ENCODE measurements around the gene SLC27A1. TPM values are rescaled to one million over a fixed set of nuclear protein-coding genes. Genes with fewer than 3 reads are reported as not detected.
"Not testable (repeated sequence)": the region's sequence is repeated elsewhere in the genome, so short reads cannot be mapped to it uniquely, and the experiment has no call there.

The SLC27A1 gene
- total RNA-seq, 1 experiment from 2014 or later, result 9.1 TPM

DNA sequence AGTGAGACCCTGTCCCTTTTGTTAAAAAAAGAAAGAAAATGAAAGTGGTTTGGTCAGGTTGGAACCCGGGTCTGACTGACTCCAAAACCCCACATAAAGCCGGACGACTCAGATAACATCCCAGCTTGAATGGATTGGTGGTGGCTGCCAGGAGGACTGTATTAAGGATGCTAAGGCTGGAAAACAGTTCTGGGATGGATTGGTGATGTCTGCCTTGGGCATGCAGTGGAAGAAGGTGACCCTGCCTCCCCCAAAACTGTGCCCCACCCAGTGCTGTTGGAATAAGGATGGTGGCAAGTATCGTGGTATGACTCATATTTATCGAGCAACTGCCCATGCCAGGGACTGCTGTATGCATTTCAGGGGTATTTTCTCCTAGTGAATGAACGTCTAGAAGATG lies 66.6 kb downstream of the SLC27A1 start:
- DNase-seq (ENCODE audit: low read depth), result no peak

DNA sequence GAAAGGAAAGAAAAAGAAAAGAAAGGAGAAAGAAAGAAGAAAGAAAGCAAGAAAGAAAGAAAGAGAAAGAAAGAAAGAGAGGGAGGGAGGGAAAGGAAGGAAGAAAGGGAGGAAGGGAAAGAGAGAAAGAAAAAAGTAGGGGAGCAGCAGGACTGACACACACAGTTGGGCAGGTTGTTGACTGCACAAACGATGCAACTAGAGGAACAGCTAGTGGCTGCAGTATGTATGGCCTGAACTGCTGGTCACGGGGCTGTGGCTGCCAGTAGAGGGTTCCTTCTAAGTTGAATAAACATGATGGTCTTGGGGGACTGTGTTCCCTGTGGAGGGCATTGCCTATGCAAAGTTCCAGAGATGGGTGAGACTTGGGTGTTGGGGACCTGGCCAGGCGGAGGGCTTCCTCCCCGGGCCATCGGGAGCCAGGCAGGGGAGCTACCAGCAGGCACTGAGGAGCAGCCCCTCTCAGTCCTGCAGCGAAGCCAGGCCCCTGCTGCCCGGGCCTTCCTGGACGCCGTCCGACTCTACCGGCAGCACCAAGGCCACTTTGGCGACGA lies 68.4 kb downstream of the SLC27A1 start:
- no peak for DNase-seq (ENCODE audit: low read depth)

DNA sequence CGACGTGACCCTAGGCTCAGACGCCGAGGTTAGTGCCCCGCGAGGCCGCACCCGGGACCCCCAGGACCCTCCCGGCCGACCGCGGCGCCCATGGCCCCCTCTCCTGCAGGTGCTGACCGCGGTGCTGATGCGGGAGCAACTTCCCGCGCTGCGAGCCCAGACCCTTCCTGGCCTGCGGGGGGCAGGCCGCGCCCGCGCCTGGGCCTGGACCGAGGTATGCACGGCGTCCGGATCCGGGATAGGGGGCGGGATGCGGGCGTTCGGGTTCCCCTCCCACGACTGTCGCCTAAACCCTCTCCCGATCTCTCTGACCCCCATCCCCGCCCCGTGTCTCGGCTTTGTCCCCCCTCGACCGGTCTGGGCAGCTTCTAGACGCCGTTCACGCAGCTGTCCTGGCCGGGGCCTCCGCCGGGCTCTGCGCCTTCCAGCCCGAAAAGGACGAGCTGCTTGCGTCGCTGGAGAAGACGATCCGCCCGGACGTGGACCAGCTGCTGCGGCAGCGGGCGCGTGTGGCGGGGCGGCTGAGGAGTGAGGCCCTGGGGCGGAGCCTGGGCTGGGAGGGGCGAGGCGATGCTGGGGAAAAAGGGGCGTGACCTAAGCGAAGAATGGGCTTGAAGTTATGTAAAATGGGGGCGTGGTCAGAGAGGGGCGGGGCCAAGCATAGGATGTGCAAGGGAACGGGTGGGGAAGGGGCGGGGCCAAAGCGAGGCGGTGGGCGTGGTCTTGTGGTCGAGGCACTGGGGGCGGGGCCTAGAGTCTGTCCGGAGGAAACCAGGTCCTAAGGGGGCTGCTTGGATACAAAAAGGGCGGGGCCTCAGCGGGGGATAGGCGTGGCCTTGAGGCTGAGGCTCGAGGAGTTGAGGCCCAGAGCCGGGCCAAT lies 69.2 kb downstream of the SLC27A1 start:
- DNase-seq (ENCODE audit: low read depth), result peak; percentile 65

DNA sequence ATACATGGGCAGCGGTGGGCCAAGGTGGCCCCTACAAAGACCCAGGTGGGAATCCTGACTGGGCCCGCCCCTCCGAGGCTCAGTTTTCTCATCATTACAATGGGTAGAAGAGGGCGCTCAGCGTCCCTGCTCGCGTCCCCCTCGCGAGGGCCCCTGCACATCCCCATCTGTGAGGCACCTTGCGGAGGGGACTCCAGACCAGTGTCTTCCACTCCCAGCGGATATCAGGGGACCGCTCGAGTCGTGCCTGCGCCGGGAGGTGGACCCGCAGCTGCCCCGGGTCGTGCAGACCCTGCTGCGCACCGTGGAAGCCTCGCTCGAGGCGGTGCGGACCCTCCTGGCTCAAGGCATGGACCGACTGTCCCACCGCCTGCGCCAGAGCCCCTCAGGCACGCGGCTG lies 69.8 kb downstream of the SLC27A1 start:
- no peak for DNase-seq (ENCODE audit: low read depth)

DNA sequence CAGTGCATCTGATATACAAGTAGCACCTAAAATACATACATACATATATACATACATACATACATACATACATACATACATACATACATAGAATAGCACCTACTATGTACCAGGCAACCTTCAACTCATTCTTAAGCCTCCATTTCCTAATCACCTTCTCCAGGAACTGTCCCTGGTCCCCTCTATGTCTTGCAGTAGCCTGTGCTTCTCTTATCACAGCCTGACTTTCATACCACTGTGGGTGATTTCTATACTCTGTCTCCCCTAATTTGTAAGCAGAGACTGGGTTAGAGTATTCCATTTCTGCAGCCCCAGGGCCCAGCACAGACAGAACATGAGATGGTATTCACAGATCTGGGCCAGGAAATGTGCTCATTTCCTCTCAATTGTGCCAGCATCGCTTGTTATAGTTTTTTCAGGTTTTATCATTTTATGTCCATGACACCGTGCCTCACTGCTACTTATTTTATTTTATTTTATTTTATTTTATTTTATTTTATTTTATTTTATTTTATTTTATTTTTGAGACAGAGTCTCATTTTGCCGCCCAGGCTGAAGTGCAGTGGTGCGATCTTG lies 70.9 kb downstream of the SLC27A1 start:
- DNase-seq (ENCODE audit: low read depth), result no peak

DNA sequence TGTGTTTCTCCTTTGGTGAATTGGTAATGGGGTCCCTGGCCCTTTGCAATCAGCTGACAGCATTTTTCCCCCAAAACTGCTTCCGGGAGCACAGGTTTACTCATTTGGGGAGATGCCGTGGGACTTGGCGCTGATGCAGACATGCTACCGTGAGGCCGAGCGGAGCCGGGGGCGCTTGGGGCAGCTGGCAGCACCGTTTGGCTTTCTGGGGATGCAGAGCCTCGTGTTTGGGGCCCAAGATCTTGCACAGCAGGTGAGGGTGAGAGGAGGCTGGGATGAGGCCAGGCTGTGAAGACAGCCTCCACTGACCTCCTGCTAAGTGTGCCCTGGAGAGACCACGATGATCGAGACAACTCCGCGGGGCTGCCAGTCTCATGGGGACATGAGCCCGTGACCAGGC lies 71.7 kb downstream of the SLC27A1 start:
- DNase-seq (ENCODE audit: low read depth), result no peak

DNA sequence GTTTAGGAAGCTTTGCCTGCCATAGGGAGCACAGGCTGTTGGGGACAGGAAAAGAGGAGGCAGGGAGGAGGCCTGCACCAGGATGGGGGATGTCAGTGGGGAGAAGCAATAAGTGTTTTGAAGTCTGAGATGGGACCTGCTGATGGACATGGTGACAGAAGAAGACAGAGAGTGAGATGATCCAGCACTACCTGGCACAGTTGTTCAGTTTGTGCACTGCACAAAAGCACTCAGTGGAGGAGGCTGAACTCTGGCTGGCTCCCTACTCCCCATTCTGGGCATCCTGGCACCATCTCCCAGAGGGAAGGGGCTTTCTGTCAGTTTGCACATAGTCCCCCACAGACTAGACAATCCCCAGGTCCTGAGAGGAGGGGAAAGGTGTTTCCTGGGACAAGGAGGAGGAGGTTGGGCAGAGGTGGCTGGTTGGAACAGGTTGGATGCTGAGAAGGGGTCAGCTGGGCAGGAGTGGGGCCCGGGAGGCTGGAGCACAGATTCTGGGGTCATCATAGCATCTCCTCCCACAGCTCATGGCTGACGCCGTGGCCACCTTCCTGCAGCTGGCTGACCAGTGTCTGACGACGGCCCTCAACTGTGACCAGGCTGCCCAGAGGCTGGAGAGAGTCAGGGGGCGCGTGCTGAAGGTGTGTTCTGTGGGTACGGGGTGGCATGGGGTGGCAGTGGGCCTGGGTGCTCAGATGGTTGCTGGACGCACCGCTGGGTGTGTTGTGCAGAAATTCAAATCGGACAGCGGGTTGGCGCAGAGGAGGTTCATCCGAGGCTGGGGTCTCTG lies 72.7 kb downstream of the SLC27A1 start:
- no peak for DNase-seq (ENCODE audit: low read depth)

DNA sequence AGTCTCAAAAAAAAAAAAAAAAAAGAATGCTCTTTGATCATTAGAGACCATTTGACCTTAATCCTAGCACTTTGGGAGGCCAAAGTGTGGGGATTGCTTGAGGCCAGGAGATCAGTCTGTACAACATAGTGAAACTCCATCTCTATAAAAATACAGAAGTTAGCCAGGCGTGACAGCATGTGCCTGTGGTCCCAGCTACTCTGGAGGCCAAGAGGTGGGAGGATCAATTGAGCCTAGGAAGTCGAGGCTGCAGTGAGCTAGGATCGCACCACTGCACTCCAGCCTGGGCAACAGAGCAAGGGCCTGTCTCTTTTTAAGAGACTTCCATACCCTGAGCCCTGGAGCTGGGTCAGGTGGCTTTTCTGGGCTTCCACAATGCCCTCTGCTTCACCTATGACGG lies 73.7 kb downstream of the SLC27A1 start:
- DNase-seq (ENCODE audit: low read depth), result no peak

DNA sequence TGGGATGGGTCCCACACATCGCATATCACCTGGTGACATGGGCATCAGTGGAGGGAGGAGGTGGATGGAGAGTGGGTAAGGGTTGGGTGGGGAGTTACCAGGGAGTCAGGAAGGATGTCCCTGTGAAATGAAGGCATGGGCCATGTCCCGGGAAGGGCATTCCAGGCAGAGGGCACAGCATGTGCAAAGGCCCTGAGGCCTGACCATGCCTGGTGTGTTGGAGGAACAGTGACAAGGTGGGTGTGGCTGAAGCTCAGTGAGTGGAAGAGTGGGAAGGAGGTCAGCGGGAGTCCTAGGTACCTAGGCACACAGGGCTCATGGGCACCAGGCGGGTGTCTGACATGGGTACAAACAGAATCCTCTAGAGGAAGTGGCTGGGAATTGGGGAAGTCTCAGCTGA lies 74.1 kb downstream of the SLC27A1 start:
- no peak for DNase-seq (ENCODE audit: low read depth)

DNA sequence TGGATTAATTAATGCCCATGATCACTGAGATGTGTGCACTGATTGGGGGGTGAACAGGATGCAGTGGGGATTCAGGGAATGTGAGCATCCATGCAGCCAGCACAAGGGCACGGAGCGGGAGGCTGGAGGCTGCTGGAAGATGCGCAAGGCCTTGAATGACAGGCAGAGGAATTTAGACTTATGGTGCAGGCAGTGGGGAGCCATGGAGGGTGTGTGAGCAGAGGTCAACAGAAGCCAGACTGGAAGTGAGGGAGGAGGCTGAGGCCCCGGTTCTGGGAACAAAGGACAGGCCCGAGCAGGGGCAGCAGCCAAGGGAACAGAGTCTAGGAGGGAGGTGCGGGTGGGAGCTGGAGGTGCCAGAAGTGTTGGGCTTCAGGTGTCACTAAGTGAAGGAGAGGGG lies 77.8 kb downstream of the SLC27A1 start:
- no peak for DNase-seq (ENCODE audit: low read depth)

DNA sequence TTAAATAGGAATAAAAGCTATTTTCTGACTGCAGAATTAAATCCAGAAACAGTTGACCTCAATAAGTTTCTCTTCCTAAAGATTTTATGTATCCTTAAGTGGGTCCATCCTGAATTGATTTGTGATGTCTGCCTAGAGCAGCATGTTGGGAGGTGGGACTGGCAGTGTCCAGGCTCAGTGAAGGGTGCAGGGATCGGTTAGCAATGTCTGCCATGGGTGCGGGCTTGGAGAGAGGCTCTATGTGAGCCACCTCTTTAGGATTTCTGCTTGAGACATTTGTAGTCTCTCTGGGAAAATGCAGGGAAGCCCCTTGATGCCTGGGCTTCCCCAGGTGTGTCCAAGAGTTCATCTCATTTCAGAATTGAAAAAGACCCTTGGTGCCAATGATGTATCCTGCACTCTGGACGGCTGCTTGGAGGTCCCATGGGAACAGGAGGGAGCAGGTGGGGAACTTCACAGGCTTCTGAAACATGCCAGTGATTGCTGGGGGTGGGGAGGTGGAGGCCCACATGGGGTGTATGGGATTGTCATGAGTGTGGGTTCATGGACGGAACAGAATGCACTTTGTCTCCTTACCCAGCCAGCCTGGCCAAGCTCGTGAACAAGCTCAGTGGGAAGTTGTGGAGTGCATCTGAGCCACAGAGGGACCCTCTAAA lies 78.9 kb downstream of the SLC27A1 start:
- DNase-seq (ENCODE audit: low read depth), result no peak

DNA sequence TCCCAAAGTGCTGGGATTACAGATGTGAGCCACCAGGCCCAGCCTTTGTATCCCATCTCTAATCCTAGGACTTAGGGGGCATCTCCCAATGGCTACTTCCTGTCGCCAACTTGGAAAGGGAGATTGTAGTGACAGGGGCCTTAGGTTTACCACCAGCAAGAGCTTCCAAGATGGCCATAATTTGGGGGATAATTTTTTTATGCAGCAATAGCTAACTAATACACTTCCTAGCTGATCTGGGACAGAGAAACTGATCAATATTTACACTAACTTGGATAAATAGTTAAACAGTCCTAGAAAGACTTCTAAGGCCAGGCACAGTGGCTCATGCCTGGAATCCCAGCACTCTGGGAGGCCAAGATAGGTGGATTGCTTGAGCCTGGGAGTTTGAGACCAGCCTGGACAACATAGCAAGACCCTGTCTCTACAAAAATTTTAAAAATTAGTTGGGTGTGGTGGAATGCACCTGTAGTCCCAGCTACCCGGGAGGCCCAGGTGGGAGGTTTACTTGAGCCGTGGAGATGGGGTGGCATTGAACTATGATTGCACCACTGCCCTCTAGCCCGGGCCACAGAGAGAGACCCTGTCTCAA lies 79.8 kb downstream of the SLC27A1 start:
- no peak for DNase-seq (ENCODE audit: low read depth)

DNA sequence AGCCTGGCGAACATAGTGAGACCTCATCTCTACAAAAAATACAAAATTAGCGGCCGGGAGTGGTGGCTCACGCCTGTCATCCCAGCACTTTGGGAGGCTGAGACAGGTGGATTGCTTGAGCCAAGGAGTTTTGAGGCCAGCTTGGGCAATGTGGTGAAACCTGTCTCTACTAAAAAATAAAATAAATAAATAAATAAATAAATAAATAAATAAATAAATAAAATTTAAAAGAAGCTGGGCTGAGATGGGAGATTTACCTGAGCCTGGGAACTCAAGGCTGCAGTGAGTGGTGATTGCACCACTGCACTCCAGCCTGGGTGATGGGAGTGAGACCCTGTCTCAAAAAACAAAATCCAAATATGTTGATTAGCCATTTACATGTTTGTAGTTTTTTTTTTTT lies 82.4 kb downstream of the SLC27A1 start:
- DNase-seq (ENCODE audit: low read depth), result not testable (repeated sequence)

DNA sequence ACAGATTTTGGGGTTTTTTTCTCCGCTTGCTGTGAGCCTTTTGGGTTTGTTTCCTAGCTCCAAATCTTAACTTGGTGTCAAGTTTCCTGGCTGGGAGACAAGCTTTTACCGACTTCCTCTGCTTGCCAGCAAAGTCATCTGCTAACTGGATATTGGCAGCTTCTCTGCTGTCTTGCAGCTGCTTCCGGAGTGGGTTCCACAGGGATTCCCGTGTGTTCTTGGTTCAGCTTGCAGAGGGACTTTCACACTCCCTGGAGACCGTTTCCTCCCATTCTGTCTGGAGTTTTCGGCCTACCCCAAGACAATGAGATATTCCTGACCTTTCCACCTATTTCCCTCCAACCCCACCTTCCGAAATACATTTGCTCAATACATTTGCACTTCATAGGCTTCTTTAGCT lies 82.9 kb downstream of the SLC27A1 start:
- DNase-seq (ENCODE audit: low read depth), result peak; percentile 88

DNA sequence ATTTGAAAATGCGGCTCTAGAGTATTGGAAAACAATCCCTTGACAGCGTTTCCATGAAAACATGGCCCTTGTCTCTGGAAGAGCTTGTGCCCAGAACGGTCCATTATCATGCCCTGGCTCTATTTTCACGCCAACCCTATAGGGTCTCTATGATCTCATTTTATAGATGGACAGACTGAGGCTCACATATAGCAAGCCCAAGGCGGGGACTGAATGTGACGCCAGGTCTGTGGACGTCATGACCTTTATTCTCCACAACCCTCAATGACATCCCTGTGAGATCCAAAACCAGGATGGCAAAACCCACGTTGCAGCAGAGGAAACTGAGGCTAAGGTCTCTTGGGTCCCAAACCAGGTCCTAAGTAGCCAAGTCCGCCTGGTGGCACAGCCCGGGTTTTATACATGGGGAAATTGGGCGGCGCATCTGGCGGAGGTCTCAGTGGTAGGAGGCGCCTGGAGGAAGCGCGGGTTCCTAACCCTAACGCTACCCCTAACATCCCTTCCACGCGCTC lies 84.7 kb downstream of the SLC27A1 start:
- DNase-seq (ENCODE audit: low read depth), result no peak

DNA sequence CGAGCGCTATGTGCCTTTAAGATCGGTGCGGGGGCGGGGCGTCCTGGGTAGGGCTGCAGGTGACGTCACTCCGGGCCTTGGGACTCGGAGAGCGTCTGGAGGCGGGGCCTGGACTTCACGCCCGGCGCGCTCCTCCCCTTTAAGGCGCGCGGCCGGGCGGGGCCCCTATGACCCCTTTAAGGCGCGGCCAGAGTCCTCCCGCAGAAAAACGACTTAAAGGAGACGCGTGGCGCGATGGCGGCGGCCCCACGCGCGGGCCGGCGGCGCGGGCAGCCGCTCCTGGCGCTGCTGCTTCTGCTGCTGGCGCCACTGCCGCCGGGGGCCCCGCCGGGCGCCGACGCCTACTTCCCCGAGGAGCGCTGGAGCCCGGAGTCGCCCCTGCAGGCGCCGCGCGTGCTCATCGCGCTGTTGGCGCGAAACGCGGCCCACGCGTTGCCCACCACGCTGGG lies 85.2 kb downstream of the SLC27A1 start, which contains the start of gene COLGALT1:
TSS of gene COLGALT1 (plus strand) at position 170 of the 449 bp plus-strand sequence. CDS start at position 235, 65 bp downstream.
- peak; percentile 90 for DNase-seq (ENCODE audit: low read depth)
